Naive B cell (primary cell): ENCODE measurements around the gene PHKA1. TPM values are rescaled to one million over a fixed set of nuclear protein-coding genes. Genes with fewer than 3 reads are reported as not detected.
"Not testable (repeated sequence)": the region's sequence is repeated elsewhere in the genome, so short reads cannot be mapped to it uniquely, and the experiment has no call there.

ENCODE experiments used
- ATAC-seq, 2 donors: fragments of 150-1000 bp; cut with Tn5 transposase; 2 replicates each; pipeline ENCODE4 v1.10.0; 2021; ENCODE audit warnings: low read depth in 2 of 2, mild to moderate bottlenecking in 2 of 2, moderate library complexity in 2 of 2
- DNase-seq: peaks from one replicate; pipeline ENCODE4 v3.0.0; 2022
- H3K27ac Mint-ChIP-seq, 6 donors: one replicate each; pipeline ENCODE4 v1.8.0; 2020 to 2022; ENCODE audit warnings: mild to moderate bottlenecking in 6 of 6, mixed read lengths in 6 of 6, moderate library complexity in 5 of 6, inconsistent platforms in 2 of 6
- H3K27me3 Mint-ChIP-seq, 3 donors: one replicate each; pipeline ENCODE4 v1.8.0; 2021 to 2022; ENCODE audit warnings: mixed read lengths in 3 of 3, mild to moderate bottlenecking in 1 of 3
- H3K36me3 Mint-ChIP-seq, 2 donors: one replicate each; pipeline ENCODE4 v1.8.0; 2020 to 2022; ENCODE audit warnings: mixed read lengths in 2 of 2, inconsistent platforms in 1 of 2, mild to moderate bottlenecking in 1 of 2
- H3K4me1 Mint-ChIP-seq, 3 donors: one replicate each; pipeline ENCODE4 v1.8.0; 2020 to 2022; ENCODE audit warnings: mixed read lengths in 3 of 3, inconsistent platforms in 1 of 3, mild to moderate bottlenecking in 1 of 3, moderate library complexity in 1 of 3
- H3K4me3 Mint-ChIP-seq, 8 donors: one replicate each; pipeline ENCODE4 v1.8.0; 2020 to 2022; ENCODE audit warnings: mild to moderate bottlenecking in 8 of 8, mixed read lengths in 8 of 8, moderate library complexity in 8 of 8, inconsistent platforms in 2 of 8
- H3K9me3 Mint-ChIP-seq, 7 donors: one replicate each; pipeline ENCODE4 v1.8.0; 2020 to 2022; ENCODE audit warnings: mixed read lengths in 7 of 7, mild to moderate bottlenecking in 5 of 7, inconsistent platforms in 2 of 7, moderate library complexity in 1 of 7
- polyA plus RNA-seq, 6 donors: library from polyadenylated mRNA; unstranded; fragments of 300-500 nt; fragmentation: Illumina TruSeq; gene quantifications; one replicate each; pipeline ENCODE4 v1.2.3, GENCODE V29; 2021; ENCODE audit warnings: low read depth in 6 of 6

The PHKA1 gene
- polyA plus RNA-seq, 6 donors from 2014 or later, result not detected

DNA sequence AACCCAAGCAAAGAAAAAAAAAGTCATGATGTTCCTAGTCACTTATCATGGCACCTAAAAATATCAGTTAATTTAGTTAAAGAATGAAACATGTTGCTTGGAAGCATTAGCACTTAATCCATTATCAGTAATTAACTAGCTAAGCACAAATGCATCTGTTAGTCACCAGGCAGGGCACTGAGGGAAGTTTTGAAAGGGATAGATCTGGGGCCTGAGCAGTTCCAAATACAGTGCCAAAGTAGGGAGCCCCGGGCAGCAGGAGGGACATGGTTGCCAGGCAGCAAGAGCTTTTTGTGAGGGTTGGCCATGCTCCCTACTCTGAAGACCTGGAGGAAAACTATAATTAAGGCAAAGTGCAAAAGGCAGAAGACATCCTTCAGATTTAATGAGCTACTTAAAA, 62.0 kb downstream of the PHKA1 start:
- H3K4me3 Mint-ChIP-seq, result no peak overlapping the region
- H3K36me3 Mint-ChIP-seq, result no peaks in the 10 kb centered on the region
- H3K27me3 Mint-ChIP-seq, result peaks cover 0 to 5% (median 0%) of the 10 kb centered on the region in 3 donors
- peak overlapping the region in 1 of 6 donors; percentile 4 for H3K27ac Mint-ChIP-seq
- no peaks in the 10 kb centered on the region for H3K9me3 Mint-ChIP-seq
- ATAC-seq (no peak), DNase-seq (no peak)
- H3K4me1 Mint-ChIP-seq, result no peaks in the 10 kb centered on the region

DNA sequence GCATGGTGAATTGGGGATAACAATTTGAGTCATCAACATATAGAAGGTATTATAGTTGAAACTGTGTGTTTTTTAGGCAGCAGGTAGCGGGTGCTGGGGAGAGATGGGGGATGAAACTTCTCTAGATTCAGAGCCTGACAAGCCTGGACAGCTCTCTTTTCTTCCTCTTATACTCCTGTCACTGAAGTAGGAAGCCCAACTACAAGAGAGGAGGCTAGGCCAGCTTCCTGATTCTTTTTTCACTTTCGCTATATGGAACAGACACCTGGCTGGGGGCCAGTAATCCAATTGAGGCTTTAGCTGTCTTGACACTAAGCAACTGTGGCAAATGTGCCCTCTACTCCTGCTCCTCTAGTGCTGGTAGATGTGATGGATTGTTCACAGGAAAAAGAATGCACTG, 69.2 kb downstream of the PHKA1 start:
- no peak overlapping the region for H3K27ac Mint-ChIP-seq
- H3K4me1 Mint-ChIP-seq, result no peaks in the 10 kb centered on the region
- H3K9me3 Mint-ChIP-seq, result no peaks in the 10 kb centered on the region
- no peak for ATAC-seq
- H3K36me3 Mint-ChIP-seq, result no peaks in the 10 kb centered on the region
- H3K27me3 Mint-ChIP-seq, result no peaks in the 10 kb centered on the region
- DNase-seq, result no peak
- H3K4me3 Mint-ChIP-seq, result no peak overlapping the region

DNA sequence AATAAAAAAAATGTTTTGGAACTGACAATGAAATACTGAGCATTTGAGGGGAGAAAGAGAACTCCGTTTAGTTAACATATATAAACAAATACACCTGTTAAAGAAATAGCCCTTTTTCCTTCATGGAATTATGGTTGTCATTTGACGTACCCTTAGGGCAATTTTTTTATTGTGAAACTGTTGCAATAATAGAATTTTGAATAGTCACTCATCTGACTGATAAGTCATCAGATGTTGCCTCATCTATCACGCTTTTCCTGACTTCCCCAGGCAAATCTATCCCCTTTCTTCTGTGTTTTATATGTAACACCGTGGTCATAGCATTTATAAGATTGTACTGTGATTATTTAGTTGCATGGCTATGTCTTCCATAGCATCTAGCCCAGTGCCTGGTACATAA, 72.5 kb downstream of the PHKA1 start:
- no peaks in the 10 kb centered on the region for H3K36me3 Mint-ChIP-seq

DNA sequence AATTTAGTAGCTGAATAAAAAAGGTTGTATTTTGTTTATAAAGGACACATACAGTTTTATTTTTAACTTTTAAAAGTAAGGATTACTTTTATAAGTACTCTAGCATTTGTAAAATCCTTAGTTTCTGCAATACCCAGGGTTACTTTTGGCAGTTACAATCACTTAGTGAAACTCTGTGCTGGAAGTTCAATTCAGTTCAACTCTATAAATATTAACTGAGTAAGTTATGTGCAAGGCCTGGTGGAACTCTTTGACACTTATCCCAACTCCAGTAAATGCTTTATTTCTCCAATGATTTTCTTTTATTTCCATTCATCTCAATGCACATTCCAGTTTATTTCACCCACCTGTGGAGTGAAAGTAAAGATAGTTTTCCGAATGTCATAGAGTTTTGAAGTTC, 78.2 kb downstream of the PHKA1 start:
- Mint-ChIP-seq H3K27me3 (peaks cover 0 to 17% (median 0%) of the 10 kb centered on the region in 3 donors), H3K9me3 (peaks cover 0 to 9% (median 3%) of the 10 kb centered on the region in 7 donors), H3K36me3 (no peaks in the 10 kb centered on the region), H3K27ac (no peak overlapping the region), H3K4me3 (no peak overlapping the region), H3K4me1 (no peaks in the 10 kb centered on the region)
- no peak for ATAC-seq
- DNase-seq, result no peak

More for the DNA sequence above, 72.5 kb downstream of the PHKA1 start:
- H3K4me3 Mint-ChIP-seq, result no peak overlapping the region
- no peaks in the 10 kb centered on the region for H3K9me3 Mint-ChIP-seq
- no peak overlapping the region for H3K27ac Mint-ChIP-seq
- ATAC-seq (no peak), DNase-seq (no peak)
- no peaks in the 10 kb centered on the region for H3K4me1 Mint-ChIP-seq
- peaks cover 0 to 17% (median 0%) of the 10 kb centered on the region in 3 donors for H3K27me3 Mint-ChIP-seq

DNA sequence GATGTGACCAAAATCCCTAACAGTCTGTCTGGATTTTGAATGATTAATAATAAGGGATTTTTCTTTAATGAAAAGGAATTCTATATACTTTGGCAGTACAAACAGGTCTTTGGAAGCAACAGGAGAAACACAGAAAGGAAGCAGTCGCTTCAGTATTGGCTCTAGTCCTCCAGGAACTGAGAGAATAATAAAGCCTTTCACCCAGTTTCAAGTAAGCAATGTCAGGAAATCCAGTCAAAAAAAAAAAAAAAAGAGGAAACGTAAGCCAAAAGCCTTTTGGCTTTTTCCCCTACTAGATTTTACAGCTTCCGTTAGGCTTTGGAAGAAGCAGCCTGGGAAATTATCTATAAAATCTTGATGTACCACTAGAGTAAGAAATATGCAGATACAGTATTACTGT, 79.8 kb downstream of the PHKA1 start:
- DNase-seq, result no peak
- H3K36me3 Mint-ChIP-seq, result no peaks in the 10 kb centered on the region
- H3K27me3 Mint-ChIP-seq, result peaks cover 0 to 12% (median 0%) of the 10 kb centered on the region in 3 donors
- no peaks in the 10 kb centered on the region for H3K4me1 Mint-ChIP-seq
- H3K9me3 Mint-ChIP-seq, result peaks cover 0 to 21% (median 4%) of the 10 kb centered on the region in 7 donors
- no peak for ATAC-seq
- no peak overlapping the region for H3K4me3 Mint-ChIP-seq
- no peak overlapping the region for H3K27ac Mint-ChIP-seq

DNA sequence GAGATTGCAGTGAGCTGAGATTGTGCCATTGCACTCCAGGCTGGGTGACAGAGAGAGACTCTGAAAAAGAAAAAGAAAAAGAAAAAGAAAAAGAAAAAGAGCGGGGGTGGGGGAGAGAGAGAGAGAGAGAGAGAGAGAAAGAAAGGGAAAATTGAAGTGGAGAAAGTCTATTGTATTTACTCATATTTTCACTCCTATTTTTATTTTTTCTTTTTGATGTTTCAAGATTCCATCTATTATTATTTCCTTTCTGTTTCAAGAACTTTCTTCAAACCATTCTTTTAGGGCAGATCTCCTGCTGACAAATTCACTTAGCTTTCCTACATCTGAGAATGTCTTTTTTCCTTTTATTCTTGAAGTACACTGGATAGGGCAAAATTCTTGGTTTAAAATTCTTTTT, 83.9 kb downstream of the PHKA1 start:
- H3K27ac Mint-ChIP-seq, result no peak overlapping the region
- no peaks in the 10 kb centered on the region for H3K4me1 Mint-ChIP-seq
- H3K27me3 Mint-ChIP-seq, result no peaks in the 10 kb centered on the region
- H3K9me3 Mint-ChIP-seq, result peaks cover 0 to 25% (median 5%) of the 10 kb centered on the region in 7 donors
- DNase-seq (no peak), ATAC-seq (no peak)
- no peak overlapping the region for H3K4me3 Mint-ChIP-seq
- H3K36me3 Mint-ChIP-seq, result no peaks in the 10 kb centered on the region

DNA sequence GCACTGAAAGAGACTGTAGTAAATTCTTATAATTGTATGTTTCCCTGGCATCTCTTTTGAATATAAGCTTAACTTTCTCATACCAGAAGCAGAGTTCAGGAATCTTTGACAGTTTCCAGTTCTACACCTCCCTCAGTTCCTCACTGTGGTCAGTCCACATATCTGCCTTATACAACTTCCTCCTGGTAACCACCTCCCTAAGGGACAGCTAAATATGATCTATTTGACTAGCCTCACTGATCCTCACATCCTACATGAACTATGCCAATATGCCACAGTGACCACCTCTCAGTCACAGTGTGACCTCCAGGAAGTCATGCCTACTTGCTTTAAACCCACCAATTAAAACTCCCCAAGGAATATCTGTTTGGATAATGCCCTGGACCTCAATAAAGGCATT, 89.9 kb downstream of the PHKA1 start:
- ATAC-seq, result no peak
- Mint-ChIP-seq H3K4me3 (no peak overlapping the region), H3K36me3 (no peaks in the 10 kb centered on the region), H3K9me3 (peaks cover 0 to 16% (median 0%) of the 10 kb centered on the region in 7 donors), H3K27me3 (peaks cover 0 to 7% (median 0%) of the 10 kb centered on the region in 3 donors), H3K27ac (no peak overlapping the region), H3K4me1 (no peaks in the 10 kb centered on the region)
- DNase-seq, result no peak

DNA sequence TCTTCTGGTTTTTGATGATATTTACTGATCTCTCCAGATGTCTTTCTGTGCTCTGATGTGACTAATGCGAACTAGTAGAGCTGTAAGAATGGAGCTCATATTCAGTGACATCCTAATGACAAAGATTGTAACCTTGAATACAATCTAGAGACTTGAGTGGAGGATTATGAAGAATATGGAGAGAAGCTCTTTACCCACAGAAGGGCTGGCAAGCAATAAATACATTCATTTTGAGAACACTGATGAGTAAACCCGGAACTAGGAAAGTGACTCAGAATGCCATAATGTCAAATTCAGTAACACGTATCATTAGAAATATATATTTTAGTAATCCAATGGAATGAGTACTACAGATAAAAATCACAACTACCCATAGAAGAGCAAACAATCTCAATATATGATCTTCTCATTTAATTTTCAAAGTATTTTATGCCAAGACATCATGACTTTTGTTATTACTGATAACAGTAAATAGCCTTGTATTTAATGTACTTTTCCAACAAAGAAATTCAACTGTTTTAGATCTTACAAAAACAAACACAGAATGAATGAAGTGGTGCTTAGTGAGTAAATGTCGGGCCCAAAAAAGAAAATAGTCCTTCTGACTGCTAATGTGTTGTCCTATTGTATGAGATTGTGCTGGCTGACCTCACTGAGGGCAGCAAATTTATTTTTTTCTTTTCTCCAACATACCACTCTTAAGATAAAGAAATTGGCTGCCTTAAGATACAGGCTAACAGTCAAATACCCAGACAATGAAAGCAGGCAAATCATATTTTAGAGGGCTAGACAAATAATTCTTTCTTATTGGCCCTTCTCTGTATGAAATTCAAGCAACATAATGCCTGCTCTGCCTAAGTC, 92.3 kb downstream of the PHKA1 start:
- ATAC-seq (no peak), DNase-seq (no peak)
- no peaks in the 10 kb centered on the region for H3K36me3 Mint-ChIP-seq
- no peak overlapping the region for H3K27ac Mint-ChIP-seq
- no peak overlapping the region for H3K4me3 Mint-ChIP-seq
- H3K9me3 Mint-ChIP-seq, result peaks cover 0 to 16% (median 0%) of the 10 kb centered on the region in 7 donors
- H3K4me1 Mint-ChIP-seq, result no peaks in the 10 kb centered on the region
- H3K27me3 Mint-ChIP-seq, result peaks cover 0 to 7% (median 0%) of the 10 kb centered on the region in 3 donors

DNA sequence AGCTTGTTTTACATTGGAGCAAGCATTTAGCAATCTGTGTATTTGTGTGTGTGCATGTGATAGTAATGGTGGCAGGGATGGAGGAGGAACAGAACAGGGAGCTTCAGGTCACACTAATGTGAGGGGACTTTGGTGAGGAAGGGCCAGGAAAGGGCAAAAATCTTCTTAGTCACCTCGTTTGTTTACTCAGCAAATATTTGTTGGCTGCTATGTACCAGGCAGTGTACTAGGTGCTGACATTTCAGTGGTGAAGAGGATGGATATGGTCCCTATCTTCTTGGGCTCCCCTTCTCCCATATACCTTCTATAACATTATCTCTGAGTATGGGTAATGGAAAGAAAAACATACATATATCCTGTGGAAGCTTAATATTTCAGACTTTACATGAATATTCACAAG, 92.9 kb downstream of the PHKA1 start:
- Mint-ChIP-seq H3K27ac (no peak overlapping the region), H3K4me3 (no peak overlapping the region), H3K27me3 (peaks cover 0 to 7% (median 0%) of the 10 kb centered on the region in 3 donors), H3K4me1 (no peaks in the 10 kb centered on the region), H3K36me3 (no peaks in the 10 kb centered on the region), H3K9me3 (peaks cover 0 to 16% (median 0%) of the 10 kb centered on the region in 7 donors)
- DNase-seq (no peak), ATAC-seq (no peak)

DNA sequence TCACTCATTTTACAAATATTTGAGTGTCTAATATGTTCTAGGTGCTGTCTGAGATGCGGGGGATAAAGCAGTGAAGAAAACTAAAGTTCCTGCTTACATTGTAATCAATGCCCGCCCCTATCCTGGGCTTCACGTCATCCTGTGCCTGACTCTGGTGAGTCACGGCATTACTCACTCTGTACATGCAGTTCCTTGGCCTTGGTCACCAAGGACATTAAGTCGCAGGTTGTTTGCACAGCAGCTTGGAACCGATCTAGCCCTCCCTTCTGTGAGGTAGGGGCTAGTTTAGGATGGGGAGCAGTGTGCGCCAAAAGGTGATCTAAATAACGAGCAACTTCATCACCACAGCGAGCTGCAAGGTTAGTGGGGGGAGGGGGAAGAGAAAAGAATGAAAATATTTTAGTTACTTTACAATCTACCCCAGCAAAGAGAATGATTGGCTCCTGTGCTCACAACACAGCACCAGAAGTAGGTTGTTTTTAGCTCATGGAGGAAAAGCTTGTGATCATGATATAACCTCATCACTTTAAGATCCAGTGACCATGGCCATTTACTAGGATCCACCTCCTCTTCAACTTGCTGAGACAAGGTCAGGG, 93.5 kb downstream of the PHKA1 start:
- no peaks in the 10 kb centered on the region for H3K4me1 Mint-ChIP-seq
- no peaks in the 10 kb centered on the region for H3K36me3 Mint-ChIP-seq
- H3K27me3 Mint-ChIP-seq, result peaks cover 0 to 7% (median 2%) of the 10 kb centered on the region in 3 donors
- peaks cover 0 to 11% (median under 1%) of the 10 kb centered on the region in 7 donors for H3K9me3 Mint-ChIP-seq
- no peak overlapping the region for H3K4me3 Mint-ChIP-seq
- ATAC-seq, result no peak
- peak overlapping the region in 1 of 6 donors; percentile 34 for H3K27ac Mint-ChIP-seq
- no peak for DNase-seq

DNA sequence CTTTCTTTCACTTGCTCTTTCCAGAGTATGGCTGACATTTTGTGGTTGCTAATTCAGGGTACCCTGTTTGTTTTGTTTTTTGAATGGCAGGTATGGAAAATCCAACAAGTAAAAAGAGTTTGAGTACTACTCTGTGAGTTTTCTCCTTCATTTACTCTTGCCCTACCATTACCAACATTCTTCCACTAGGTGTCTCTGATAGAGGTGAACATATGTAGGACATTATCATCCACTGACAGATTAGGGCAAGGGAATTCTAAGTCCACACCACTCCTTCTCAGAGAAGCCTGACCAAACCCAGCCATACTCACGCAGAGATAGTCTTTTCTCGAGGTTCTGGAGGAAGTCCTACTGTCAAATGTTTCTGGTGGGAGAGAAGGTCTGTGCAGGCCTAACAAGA, 104.8 kb downstream of the PHKA1 start:
- Mint-ChIP-seq H3K9me3 (peaks cover 0 to 2% (median 0%) of the 10 kb centered on the region in 7 donors), H3K27me3 (peaks cover 4 to 29% (median 5%) of the 10 kb centered on the region in 3 donors), H3K36me3 (no peaks in the 10 kb centered on the region), H3K27ac (no peak overlapping the region), H3K4me3 (no peak overlapping the region), H3K4me1 (no peaks in the 10 kb centered on the region)
- DNase-seq (no peak), ATAC-seq (no peak)

DNA sequence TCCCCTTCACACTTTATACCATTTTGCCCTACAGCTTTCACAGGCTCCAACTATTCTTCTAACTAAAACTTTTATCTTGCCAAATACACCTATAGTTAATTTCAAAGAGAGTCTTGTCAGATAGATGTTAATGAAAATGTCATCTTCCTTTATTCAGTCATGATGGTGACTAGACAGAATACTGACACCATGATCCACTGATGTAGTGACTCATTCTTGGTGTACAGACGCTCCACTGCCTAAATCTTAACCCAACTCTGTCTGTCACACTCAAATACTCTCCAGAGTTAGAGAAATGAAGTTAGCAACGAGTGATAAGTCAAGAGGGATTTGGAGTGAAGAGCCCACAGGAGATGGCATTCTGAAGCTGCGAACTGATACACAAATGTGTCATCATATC, 109.4 kb downstream of the PHKA1 start:
- no peaks in the 10 kb centered on the region for H3K36me3 Mint-ChIP-seq
- DNase-seq (no peak), ATAC-seq (no peak)
- H3K4me1 Mint-ChIP-seq, result no peaks in the 10 kb centered on the region
- H3K9me3 Mint-ChIP-seq, result peaks cover 0 to 2% (median 0%) of the 10 kb centered on the region in 7 donors
- H3K27me3 Mint-ChIP-seq, result peaks cover 0 to 14% (median 5%) of the 10 kb centered on the region in 3 donors
- H3K27ac Mint-ChIP-seq, result peak overlapping the region in 1 of 6 donors; percentile 13
- H3K4me3 Mint-ChIP-seq, result no peak overlapping the region

DNA sequence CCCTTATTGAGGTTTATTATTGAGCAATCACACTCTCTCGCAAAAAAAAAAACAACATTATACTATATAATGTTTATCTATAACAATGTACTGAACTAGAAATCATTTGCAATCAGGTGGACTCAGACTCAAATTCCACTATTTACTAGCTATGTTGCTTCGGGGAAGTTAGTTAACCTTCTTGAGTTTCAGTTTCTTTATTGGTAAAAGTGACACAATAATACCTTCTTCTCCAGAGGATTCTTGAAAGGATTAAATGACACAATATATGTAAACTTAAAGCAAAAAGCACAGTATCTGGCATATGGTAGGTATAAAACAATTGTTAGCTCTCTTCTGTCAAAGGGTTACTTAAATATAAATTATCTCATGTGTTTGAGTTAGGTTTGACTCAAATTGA, 110.0 kb downstream of the PHKA1 start:
- no peak overlapping the region for H3K27ac Mint-ChIP-seq

DNA sequence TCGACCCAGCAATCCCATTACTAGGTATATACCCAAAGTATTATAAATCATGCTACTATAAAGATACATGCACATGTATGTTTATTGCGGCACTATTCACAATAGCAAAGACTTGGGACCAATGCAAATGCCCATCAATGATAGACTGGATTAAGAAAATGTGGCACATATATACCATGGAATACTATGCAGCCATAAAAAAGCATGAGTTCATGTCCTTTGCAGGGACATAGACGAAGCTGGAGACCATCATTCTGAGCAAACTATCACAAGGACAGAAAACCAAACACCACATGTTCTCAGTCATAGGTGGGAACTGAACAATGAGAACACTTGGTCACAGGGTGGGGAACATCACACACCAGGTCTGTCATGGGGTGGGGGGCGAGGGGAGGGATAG, 123.1 kb downstream of the PHKA1 start:
- H3K27me3 Mint-ChIP-seq, H3K4me1 Mint-ChIP-seq, DNase-seq, H3K4me3 Mint-ChIP-seq, ATAC-seq, H3K36me3 Mint-ChIP-seq, H3K27ac Mint-ChIP-seq: not testable (repeated sequence)
- peaks cover 0 to 16% (median 7%) of the 10 kb centered on the region in 7 donors for H3K9me3 Mint-ChIP-seq

More for the DNA sequence above, 110.0 kb downstream of the PHKA1 start:
- Mint-ChIP-seq H3K9me3 (peaks cover 0 to under 1% (median 0%) of the 10 kb centered on the region in 7 donors), H3K4me3 (no peak overlapping the region), H3K36me3 (no peaks in the 10 kb centered on the region), H3K4me1 (no peaks in the 10 kb centered on the region), H3K27me3 (peaks cover 0 to 10% (median 5%) of the 10 kb centered on the region in 3 donors)
- DNase-seq, result no peak
- ATAC-seq, result no peak
